ENCODE results near the gene SLC39A6.

GRCh38 chr18:36075862-36076587 is 53.1 kb downstream of the SLC39A6 start:
- TF ChIP-seq, protein P1, sequence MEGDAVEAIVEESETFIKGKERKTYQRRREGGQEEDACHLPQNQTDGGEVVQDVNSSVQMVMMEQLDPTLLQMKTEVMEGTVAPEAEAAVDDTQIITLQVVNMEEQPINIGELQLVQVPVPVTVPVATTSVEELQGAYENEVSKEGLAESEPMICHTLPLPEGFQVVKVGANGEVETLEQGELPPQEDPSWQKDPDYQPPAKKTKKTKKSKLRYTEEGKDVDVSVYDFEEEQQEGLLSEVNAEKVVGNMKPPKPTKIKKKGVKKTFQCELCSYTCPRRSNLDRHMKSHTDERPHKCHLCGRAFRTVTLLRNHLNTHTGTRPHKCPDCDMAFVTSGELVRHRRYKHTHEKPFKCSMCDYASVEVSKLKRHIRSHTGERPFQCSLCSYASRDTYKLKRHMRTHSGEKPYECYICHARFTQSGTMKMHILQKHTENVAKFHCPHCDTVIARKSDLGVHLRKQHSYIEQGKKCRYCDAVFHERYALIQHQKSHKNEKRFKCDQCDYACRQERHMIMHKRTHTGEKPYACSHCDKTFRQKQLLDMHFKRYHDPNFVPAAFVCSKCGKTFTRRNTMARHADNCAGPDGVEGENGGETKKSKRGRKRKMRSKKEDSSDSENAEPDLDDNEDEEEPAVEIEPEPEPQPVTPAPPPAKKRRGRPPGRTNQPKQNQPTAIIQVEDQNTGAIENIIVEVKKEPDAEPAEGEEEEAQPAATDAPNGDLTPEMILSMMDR (conservative IDR thresholded peaks at IDR 0.05; ENCODE audit: low read length): no peak
- TF ChIP-seq EZH2phosphoT487 (IDR thresholded peaks at IDR 0.05; ENCODE audit: borderline replicate concordance): no peak

All from Loucy (cell line).